GM19351 (cell line): ENCODE results near the gene CIAO2B.
A peak's percentile ranks its signal among the peaks of the same experiment; 100 is the strongest.
"Not testable (repeated sequence)": the region's sequence is repeated elsewhere in the genome, so short reads cannot be mapped to it uniquely, and the experiment has no call there.

ENCODE experiments used
- ATAC-seq: cut with Tn5 transposase; IDR thresholded peaks from one replicate; pipeline ENCODE4 v1.9.1; 2021; ENCODE audit warnings: mild to moderate bottlenecking, moderate library complexity; ENCODE audit not compliant: unreplicated experiment

Gene CIAO2B

GRCh38 chr16:66905633-66906539 lies 28.3 kb downstream of the CIAO2B start:
- ATAC-seq: no peak

- no peak for ATAC-seq
Observed at GRCh38 chr16:66904846-66905632, 29.2 kb downstream of the CIAO2B start.

GRCh38 chr16:66904428-66904845 lies 29.8 kb downstream of the CIAO2B start:
- ATAC-seq: no peak

GRCh38 chr16:66903544-66904427 lies 30.4 kb downstream of the CIAO2B start:
- ATAC-seq: no peak

GRCh38 chr16:66902648-66903543 lies 31.3 kb downstream of the CIAO2B start:
- ATAC-seq: no peak

- no peak for ATAC-seq
Observed at GRCh38 chr16:66901626-66902025, 32.6 kb downstream of the CIAO2B start.

GRCh38 chr16:66900721-66901441 lies 33.3 kb downstream of the CIAO2B start:
- no peak for ATAC-seq

- ATAC-seq: no peak
Observed at GRCh38 chr16:66899945-66900710, 34.1 kb downstream of the CIAO2B start.

- ATAC-seq: no peak
Observed at GRCh38 chr16:66899310-66899944, 34.8 kb downstream of the CIAO2B start.

GRCh38 chr16:66898933-66899309 lies 35.3 kb downstream of the CIAO2B start:
- no peak for ATAC-seq

- no peak for ATAC-seq
Observed at GRCh38 chr16:66898207-66898606, 36.0 kb downstream of the CIAO2B start.

GRCh38 chr16:66896682-66897081 lies 37.5 kb downstream of the CIAO2B start:
- not testable (repeated sequence) for ATAC-seq

- ATAC-seq: no peak
Observed at GRCh38 chr16:66895999-66896398, 38.2 kb downstream of the CIAO2B start.

- no peak for ATAC-seq
Observed at GRCh38 chr16:66895689-66895979, 38.6 kb downstream of the CIAO2B start.

GRCh38 chr16:66894948-66895688 lies 39.1 kb downstream of the CIAO2B start:
- peak; percentile 83 for ATAC-seq

- no peak for ATAC-seq
Observed at GRCh38 chr16:66894055-66894454, 40.1 kb downstream of the CIAO2B start.

- ATAC-seq: no peak
Observed at GRCh38 chr16:66891797-66892196, 42.4 kb downstream of the CIAO2B start.

GRCh38 chr16:66891360-66891759 lies 42.8 kb downstream of the CIAO2B start:
- ATAC-seq: no peak
